ENCODE measurements around the gene GPC6. TPM values are rescaled to one million over a fixed set of nuclear protein-coding genes. Genes with fewer than 3 reads are reported as not detected.

Gene GPC6
- total RNA-seq, 1 experiment from 2014 or later, result not detected

DNA sequence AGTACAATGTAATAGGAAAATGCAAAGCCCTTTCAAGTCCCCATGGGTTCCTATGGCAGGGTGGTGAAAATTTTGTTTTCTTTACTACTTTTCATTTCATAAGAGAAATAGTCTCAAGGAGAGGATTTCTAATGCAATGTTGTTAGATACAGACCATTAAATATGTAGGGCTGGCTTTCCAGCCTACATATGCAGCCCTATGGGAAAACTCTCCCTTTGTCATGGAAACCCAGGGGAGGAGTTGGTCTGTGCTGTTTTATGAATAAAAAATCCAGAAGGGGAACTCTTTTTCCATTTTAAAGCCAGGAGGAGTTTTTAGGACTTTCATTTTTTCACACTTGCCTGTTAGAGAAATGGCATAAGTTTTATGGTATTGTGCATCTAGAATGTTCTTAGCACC, 1133.3 kb downstream of the GPC6 start:
- POLR2A ChIA-PET (ENCODE audit: unreplicated experiment), result no interaction called here
- no peak overlapping the region for H3K4me2 ChIP-seq
- H3K9me2 ChIP-seq (ENCODE audit: insufficient read depth), result no peaks in the 10 kb centered on the region
- H3K36me3 ChIP-seq (ENCODE audit: low read depth), result no peaks in the 10 kb centered on the region
- H2AFZ ChIP-seq, result no peak overlapping the region
- H3K27me3 ChIP-seq (ENCODE audit: insufficient read depth, low read depth), result no peaks in the 10 kb centered on the region
- H3K4me1 ChIP-seq (replicated peaks; ENCODE audit: insufficient read depth), result no peaks in the 10 kb centered on the region
- no peaks in the 10 kb centered on the region for H3F3A ChIP-seq (ENCODE audit: insufficient read depth, low read depth)
- TF ChIP-seq EZH2 (IDR thresholded peaks at IDR 0.05; ENCODE audit: low read depth), result no peak
- TF ChIP-seq, protein P1, sequence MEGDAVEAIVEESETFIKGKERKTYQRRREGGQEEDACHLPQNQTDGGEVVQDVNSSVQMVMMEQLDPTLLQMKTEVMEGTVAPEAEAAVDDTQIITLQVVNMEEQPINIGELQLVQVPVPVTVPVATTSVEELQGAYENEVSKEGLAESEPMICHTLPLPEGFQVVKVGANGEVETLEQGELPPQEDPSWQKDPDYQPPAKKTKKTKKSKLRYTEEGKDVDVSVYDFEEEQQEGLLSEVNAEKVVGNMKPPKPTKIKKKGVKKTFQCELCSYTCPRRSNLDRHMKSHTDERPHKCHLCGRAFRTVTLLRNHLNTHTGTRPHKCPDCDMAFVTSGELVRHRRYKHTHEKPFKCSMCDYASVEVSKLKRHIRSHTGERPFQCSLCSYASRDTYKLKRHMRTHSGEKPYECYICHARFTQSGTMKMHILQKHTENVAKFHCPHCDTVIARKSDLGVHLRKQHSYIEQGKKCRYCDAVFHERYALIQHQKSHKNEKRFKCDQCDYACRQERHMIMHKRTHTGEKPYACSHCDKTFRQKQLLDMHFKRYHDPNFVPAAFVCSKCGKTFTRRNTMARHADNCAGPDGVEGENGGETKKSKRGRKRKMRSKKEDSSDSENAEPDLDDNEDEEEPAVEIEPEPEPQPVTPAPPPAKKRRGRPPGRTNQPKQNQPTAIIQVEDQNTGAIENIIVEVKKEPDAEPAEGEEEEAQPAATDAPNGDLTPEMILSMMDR (conservative IDR thresholded peaks at IDR 0.05), result no peak
- no peaks in the 10 kb centered on the region for H4K20me1 ChIP-seq (ENCODE audit: insufficient read depth)
- DNase-seq, result no peak
- CTCF ChIA-PET, result no interaction called here
- H3K9me3 ChIP-seq (ENCODE audit: insufficient read depth, low read depth), result no peaks in the 10 kb centered on the region
- no peak overlapping the region for H3K4me3 ChIP-seq
- H3K27ac ChIP-seq, result no peak overlapping the region
- no peaks in the 10 kb centered on the region for H3K79me2 ChIP-seq (ENCODE audit: low read depth)
- intact Hi-C loops (cut with micrococcal nuclease; ENCODE audit: unreplicated experiment), result loop anchor here (5.0 kb wide), 1 partner anchor 183 kb away; no protein-coding TSS in a partner anchor
- no TSS peak for BruUV-seq (replicated peaks)

DNA sequence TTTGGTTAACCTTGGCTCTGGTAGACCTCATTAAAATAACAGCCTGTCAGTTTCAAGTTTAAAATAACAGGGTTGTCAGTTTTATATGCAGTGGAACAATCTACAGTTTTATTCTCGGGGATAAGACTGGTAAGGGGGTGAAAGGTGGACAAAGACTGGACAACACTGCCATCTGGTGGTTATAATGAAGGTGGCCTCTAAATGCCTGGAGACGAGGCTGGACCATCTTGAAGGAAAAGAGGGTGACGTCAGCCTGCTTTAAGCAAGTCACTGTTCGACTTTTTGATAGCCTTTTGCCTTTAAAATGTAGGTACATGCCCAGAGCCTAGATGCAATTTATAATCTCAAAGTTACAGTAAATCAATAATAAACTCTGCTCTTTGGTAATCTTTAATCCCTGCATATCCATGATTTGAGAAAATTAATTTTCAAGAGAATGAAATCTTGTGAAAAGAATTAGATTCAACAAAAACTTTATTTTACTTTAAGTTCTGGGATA, 1135.9 kb downstream of the GPC6 start:
- no TSS peak for BruUV-seq (replicated peaks)
- no peaks in the 10 kb centered on the region for H3K9me3 ChIP-seq (ENCODE audit: insufficient read depth, low read depth)
- no peak overlapping the region for H3K4me3 ChIP-seq
- no peaks in the 10 kb centered on the region for H3K27me3 ChIP-seq (ENCODE audit: insufficient read depth, low read depth)
- no peaks in the 10 kb centered on the region for H3K36me3 ChIP-seq (ENCODE audit: low read depth)
- ChIA-PET CTCF (no interaction called here), POLR2A (ENCODE audit: unreplicated experiment) (no interaction called here)
- no peaks in the 10 kb centered on the region for H3K9me2 ChIP-seq (ENCODE audit: insufficient read depth)
- TF ChIP-seq, protein P1 (conservative IDR thresholded peaks at IDR 0.05), result peak; percentile 92
- TF ChIP-seq EZH2 (IDR thresholded peaks at IDR 0.05; ENCODE audit: low read depth), result no peak
- peak; percentile 42 to 67 for DNase-seq
- H4K20me1 ChIP-seq (ENCODE audit: insufficient read depth), result no peaks in the 10 kb centered on the region
- no peaks in the 10 kb centered on the region for H3K4me1 ChIP-seq (replicated peaks; ENCODE audit: insufficient read depth)
- H3K79me2 ChIP-seq (ENCODE audit: low read depth), result no peaks in the 10 kb centered on the region
- H3F3A ChIP-seq (ENCODE audit: insufficient read depth, low read depth), result no peaks in the 10 kb centered on the region
- H3K27ac ChIP-seq, result no peak overlapping the region
- no peak overlapping the region for H3K4me2 ChIP-seq
- intact Hi-C loops (cut with micrococcal nuclease; ENCODE audit: unreplicated experiment), result loop anchor here (5.0 kb wide), 1 partner anchor 185 kb away; no protein-coding TSS in a partner anchor
- H2AFZ ChIP-seq, result no peak overlapping the region

DNA sequence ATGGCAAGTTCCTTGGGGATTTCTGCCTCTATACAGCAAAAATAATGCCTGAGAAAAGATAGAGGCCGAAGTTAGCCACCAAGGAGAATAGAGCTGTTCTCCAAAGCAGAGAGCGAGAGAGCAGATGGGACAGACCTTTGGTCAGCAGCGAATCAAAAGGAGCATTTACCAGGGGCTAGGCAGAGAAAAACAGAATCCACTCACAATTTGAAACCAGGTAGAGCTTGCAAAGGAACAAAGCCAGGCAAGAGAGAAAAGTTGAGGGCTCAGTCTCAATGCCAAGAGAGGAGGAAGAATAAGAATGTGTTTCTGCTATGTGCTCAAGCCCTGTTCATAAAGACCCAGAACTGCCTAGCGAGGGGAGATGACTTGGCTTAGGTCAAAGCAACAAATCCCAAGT, 1140.1 kb downstream of the GPC6 start:
- Histone ChIP-seq H3F3A (ENCODE audit: insufficient read depth, low read depth) (no peaks in the 10 kb centered on the region), H3K36me3 (ENCODE audit: low read depth) (no peaks in the 10 kb centered on the region), H3K27ac (no peak overlapping the region), H3K4me1 (replicated peaks; ENCODE audit: insufficient read depth) (no peaks in the 10 kb centered on the region), H3K79me2 (ENCODE audit: low read depth) (no peaks in the 10 kb centered on the region), H4K20me1 (ENCODE audit: insufficient read depth) (no peaks in the 10 kb centered on the region), H3K4me3 (no peak overlapping the region), H3K9me3 (ENCODE audit: insufficient read depth, low read depth) (0 out of 2 replicates have a peak, but pooled peaks cover 5% of the 10 kb centered on the region), H3K4me2 (no peak overlapping the region), H3K27me3 (ENCODE audit: insufficient read depth, low read depth) (no peaks in the 10 kb centered on the region), H2AFZ (no peak overlapping the region), H3K9me2 (ENCODE audit: insufficient read depth) (no peaks in the 10 kb centered on the region)
- intact Hi-C loops (cut with micrococcal nuclease; ENCODE audit: unreplicated experiment), result no loop called here
- BruUV-seq (replicated peaks), result no TSS peak
- no peak for DNase-seq
- POLR2A ChIA-PET (ENCODE audit: unreplicated experiment), result no interaction called here
- TF ChIP-seq, protein P1 (conservative IDR thresholded peaks at IDR 0.05), result no peak
- TF ChIP-seq EZH2 (IDR thresholded peaks at IDR 0.05; ENCODE audit: low read depth), result no peak
- CTCF ChIA-PET, result no interaction called here
